ENCODE measurements around the gene KRTCAP3. TPM values are rescaled to one million over a fixed set of nuclear protein-coding genes. Genes with fewer than 3 reads are reported as not detected.
"Not testable (repeated sequence)": the region's sequence is repeated elsewhere in the genome, so short reads cannot be mapped to it uniquely, and the experiment has no call there.

Gene KRTCAP3
- total RNA-seq, 6 experiments from 2014 or later: 0.34 to 1.3 (median 0.65) TPM

DNA sequence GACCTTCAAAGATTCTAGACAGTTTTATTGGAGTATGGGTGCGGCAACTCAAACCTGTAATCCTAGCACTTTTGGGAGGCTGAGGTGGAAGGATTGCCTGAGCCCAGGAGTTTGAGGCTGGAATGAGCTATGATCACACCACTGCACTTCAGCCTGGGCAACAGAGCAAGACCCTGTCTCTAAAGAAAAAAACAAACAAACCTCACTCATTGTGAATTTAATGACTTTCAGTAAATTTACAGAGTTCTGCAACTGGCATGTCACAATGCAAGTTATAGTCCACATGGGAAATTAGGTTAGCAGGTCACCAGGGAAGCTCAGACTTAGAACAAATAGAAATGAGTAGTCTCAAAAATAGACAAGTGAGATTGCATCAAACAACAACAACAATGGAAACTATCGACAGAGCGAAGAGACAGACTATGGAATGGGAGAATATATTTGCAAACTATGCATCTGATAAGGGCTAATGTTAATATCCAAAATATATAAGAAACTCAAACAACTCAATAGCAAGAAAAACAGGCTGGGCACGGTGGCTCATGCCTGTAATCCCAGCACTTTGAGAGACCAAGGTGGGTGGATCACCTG, 20.4 kb upstream of the KRTCAP3 start:
- H3K4me1 Mint-ChIP-seq (ENCODE audit: low read depth): no peaks in the 10 kb centered on the region
- H3K36me3 Mint-ChIP-seq (ENCODE audit: low read depth): no peaks in the 10 kb centered on the region
- H3K27me3 Mint-ChIP-seq (ENCODE audit: insufficient read depth): 0 out of 2 replicates have a peak, but pooled peaks cover 3% of the 10 kb centered on the region
- no peak for DNase-seq
- no peaks in the 10 kb centered on the region for H3K9me3 Mint-ChIP-seq
- H3K4me3 Mint-ChIP-seq: no peak overlapping the region
- no peak for TF ChIP-seq CTCF (IDR thresholded peaks at IDR 0.05)
- no peak overlapping the region for H3K27ac Mint-ChIP-seq

GRCh38 chr2:27422958-27423357, 19.2 kb upstream of the KRTCAP3 start:
- no peak overlapping the region for H3K27ac Mint-ChIP-seq
- 0 out of 2 replicates have a peak, but pooled peaks cover 3% of the 10 kb centered on the region for H3K27me3 Mint-ChIP-seq (ENCODE audit: insufficient read depth)
- no peak for DNase-seq
- no peaks in the 10 kb centered on the region for H3K36me3 Mint-ChIP-seq (ENCODE audit: low read depth)
- no peak overlapping the region for H3K4me3 Mint-ChIP-seq
- H3K4me1 Mint-ChIP-seq (ENCODE audit: low read depth): peaks cover 6% of the 10 kb centered on the region
- no peaks in the 10 kb centered on the region for H3K9me3 Mint-ChIP-seq
- no peak for TF ChIP-seq CTCF (IDR thresholded peaks at IDR 0.05)

DNA sequence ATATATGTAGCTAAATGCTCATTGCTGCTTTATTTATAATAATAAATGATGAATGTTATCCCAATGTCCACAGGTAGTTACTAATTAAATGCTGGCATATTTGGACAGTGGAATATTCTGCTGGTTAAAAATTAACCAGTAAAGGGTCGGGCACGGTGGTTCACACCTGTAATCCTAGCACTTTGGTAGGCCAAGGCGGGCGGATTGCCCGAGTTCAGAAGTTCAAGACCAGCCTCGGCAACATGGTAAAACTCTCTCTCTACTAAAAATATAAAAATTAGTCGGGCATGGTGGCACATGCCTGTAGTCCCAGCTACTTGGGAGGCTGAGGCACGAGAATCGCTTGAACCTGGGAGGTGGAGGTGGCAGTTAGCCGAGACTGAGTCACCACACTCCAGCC, 17.1 kb upstream of the KRTCAP3 start:
- not testable (repeated sequence) for H3K4me3 Mint-ChIP-seq; H3K27ac Mint-ChIP-seq; H3K36me3 Mint-ChIP-seq (ENCODE audit: low read depth); H3K27me3 Mint-ChIP-seq (ENCODE audit: insufficient read depth); H3K9me3 Mint-ChIP-seq; DNase-seq
- H3K4me1 Mint-ChIP-seq (ENCODE audit: low read depth): peaks cover 13% of the 10 kb centered on the region

DNA sequence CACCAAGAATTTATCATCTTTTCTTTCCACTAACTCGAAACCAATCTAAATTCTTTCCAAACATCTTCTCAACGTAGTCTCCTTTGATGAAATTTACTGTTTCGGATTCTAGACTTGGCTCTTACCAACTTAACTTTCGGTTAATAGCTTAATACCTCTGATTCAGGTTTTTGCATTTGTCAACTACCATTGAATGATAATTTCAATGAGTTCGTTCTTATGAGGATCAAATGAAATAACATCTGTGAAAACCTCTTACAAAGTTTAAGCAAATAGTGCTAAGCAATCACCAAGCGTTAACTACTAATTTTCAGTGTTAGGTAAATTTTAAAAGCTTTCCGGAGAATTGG, 14.3 kb upstream of the KRTCAP3 start:
- no peaks in the 10 kb centered on the region for H3K9me3 Mint-ChIP-seq
- TF ChIP-seq CTCF (IDR thresholded peaks at IDR 0.05): no peak
- peaks cover 5% of the 10 kb centered on the region; the same call in 1 of the 2 replicates for H3K36me3 Mint-ChIP-seq (ENCODE audit: low read depth)
- no peak for DNase-seq
- H3K4me3 Mint-ChIP-seq: peak overlapping the region; percentile 95
- H3K27me3 Mint-ChIP-seq (ENCODE audit: insufficient read depth): 0 out of 2 replicates have a peak, but pooled peaks cover 3% of the 10 kb centered on the region
- H3K27ac Mint-ChIP-seq: peak overlapping the region; percentile 92
- H3K4me1 Mint-ChIP-seq (ENCODE audit: low read depth): peaks cover 29% of the 10 kb centered on the region

- Mint-ChIP-seq H3K4me3 (peak within 1 kb of the TSS; percentile 99), H3K27me3 (ENCODE audit: insufficient read depth) (0 out of 2 replicates have a peak, but pooled peaks cover 3% of the 10 kb centered on the region), H3K27ac (peak within 1 kb of the TSS; percentile 93), H3K9me3 (no peaks in the 10 kb centered on the region), H3K4me1 (ENCODE audit: low read depth) (peaks cover 29% of the 10 kb centered on the region), H3K36me3 (ENCODE audit: low read depth) (peaks cover 8% of the 10 kb centered on the region)
- DNase-seq: peak; percentile 81
- peak; percentile 33; the same call in 1 of the 2 replicates for TF ChIP-seq CTCF (IDR thresholded peaks at IDR 0.05)
These were observed 13.8 kb upstream of the KRTCAP3 start, which contains the start of gene NRBP1 for GRCh38 chr2:27428213-27428977. Gene NRBP1, plus strand, starts transcription at chr2:27428631. Its CDS starts 4,643 bp downstream, at chr2:27433274.

DNA sequence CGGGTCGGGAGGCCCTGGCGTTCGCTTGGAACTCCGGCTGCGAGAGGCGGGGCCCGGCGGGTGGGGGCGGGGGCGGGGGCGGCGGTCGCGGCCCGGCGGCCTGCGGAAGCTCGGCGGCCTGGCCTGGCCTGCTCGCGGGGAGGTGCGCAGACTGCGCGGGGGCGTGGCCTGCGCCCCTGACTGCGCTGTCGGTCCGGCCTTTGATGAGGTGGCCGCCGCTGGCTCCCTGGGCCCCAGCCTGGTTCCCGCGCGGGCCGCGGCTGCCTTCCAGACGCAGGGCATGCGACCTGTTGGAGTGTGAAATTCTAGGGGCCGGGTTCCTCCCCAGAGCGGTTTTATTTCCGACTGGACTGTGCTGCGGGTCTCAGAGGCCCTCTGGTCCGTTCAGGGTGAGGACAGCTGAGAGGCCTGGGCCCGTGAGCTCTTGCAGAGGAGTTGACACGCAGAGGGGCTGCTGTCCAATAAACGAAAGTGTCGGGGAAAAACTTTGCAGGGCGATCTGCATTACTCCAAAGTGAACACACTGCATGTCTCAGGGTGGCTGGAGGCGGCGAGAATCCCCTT, 13.1 kb upstream of the KRTCAP3 start:
- peak; percentile 76 for DNase-seq

More for the DNA sequence above, 13.1 kb upstream of the KRTCAP3 start:
- Mint-ChIP-seq H3K27ac (peak overlapping the region; percentile 93), H3K9me3 (no peaks in the 10 kb centered on the region), H3K4me1 (ENCODE audit: low read depth) (peaks cover 29% of the 10 kb centered on the region), H3K27me3 (ENCODE audit: insufficient read depth) (no peaks in the 10 kb centered on the region), H3K36me3 (ENCODE audit: low read depth) (peaks cover 15% of the 10 kb centered on the region), H3K4me3 (peak overlapping the region; percentile 99)
- TF ChIP-seq CTCF (IDR thresholded peaks at IDR 0.05): no peak

Measured in HFFc6 (cell line).